Keratinocyte (primary cell): Measurements from ENCODE around the gene MLPH.

Source experiments
- CTCF ChIP-seq, 3 experiments: IDR thresholded peaks in 1 of 3; conservative IDR thresholded peaks in 1 of 3; optimal IDR thresholded peaks in 1 of 3; 2 replicates in 2 of 3; 3 replicates in 1 of 3; pipeline versions ENCODE3 to v1.5.1; 2011; ENCODE audit warnings: low read length in 3 of 3, mild to moderate bottlenecking in 3 of 3, moderate library complexity in 2 of 3, control low read depth in 1 of 3, inconsistent platforms in 1 of 3; ENCODE audit not compliant: insufficient read depth in 2 of 3; ENCODE audit errors: extremely low read depth in 1 of 3
- EZH2 ChIP-seq: IDR thresholded peaks from one replicate; pipeline ENCODE4 v1.6.1; 2012; ENCODE audit warnings: inconsistent platforms, mild to moderate bottlenecking, low read length, moderate library complexity

- TF ChIP-seq EZH2, result no peak
- TF ChIP-seq CTCF (optimal IDR thresholded peaks at IDR 0.05 in 1 of 3, IDR thresholded peaks at IDR 0.05 in 1 of 3, conservative IDR thresholded peaks at IDR 0.05 in 1 of 3; ENCODE audit: extremely low read depth in 1 of 3, insufficient read depth in 2 of 3, low read length in 3 of 3), result no peak
Observed at GRCh38 chr2:237466211-237466610, 20.8 kb upstream of the MLPH start.
